Measurements from ENCODE around the gene MATK. TPM values are rescaled to one million over a fixed set of nuclear protein-coding genes. Genes with fewer than 3 reads are reported as not detected.

MATK gene
- total RNA-seq, 2 donors from 2014 or later: 0.78 TPM; not detected in 1

DNA sequence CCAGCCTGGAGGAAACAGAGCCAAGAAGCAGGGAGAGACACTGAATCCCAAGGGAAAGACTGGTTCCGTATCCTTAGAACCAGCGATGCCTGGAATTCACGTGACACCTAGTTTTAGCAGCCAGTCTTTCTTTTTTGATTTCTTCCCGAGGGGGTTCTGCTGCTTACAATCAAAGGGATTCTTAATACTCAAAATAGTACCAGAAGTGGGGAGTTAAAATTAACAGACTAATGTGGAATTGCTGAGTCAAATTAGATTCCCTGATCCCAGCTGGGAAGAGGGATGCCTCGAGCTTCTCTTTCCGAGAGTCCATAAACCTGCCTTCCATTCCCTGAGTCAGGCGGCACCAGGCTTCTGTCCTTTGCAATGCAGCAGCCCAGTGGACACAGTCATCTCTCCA, 4.8 kb upstream of the MATK start:
- WGBS, 2 donors: 71 to 78% methylated on average over 7 of the region's 7 CpGs
- Histone ChIP-seq H3K36me3 (replicated peaks in 1 of 2; ENCODE audit: insufficient read depth in 1 of 2, low read depth in 2 of 2) (no peaks in the 10 kb centered on the region), H3K4me1 (peaks cover 2% of the 10 kb centered on the region), H3K27me3 (no peaks in the 10 kb centered on the region), H3K9me3 (no peaks in the 10 kb centered on the region), H3K4me3 (no peak overlapping the region), H3K27ac (no peak overlapping the region)
- DNase-seq: no peak
- intact Hi-C loops (cut with DNase I): no loop called here
- ATAC-seq: no peak
- TF ChIP-seq CTCF (IDR thresholded peaks at IDR 0.05) (no peak), POLR2A (IDR thresholded peaks at IDR 0.05) (no peak)

- intact Hi-C loops (cut with DNase I): no loop called here
- ATAC-seq: no peak
These were observed 4.1 kb upstream of the MATK start for GRCh38 chr19:3790209-3790734.

DNA sequence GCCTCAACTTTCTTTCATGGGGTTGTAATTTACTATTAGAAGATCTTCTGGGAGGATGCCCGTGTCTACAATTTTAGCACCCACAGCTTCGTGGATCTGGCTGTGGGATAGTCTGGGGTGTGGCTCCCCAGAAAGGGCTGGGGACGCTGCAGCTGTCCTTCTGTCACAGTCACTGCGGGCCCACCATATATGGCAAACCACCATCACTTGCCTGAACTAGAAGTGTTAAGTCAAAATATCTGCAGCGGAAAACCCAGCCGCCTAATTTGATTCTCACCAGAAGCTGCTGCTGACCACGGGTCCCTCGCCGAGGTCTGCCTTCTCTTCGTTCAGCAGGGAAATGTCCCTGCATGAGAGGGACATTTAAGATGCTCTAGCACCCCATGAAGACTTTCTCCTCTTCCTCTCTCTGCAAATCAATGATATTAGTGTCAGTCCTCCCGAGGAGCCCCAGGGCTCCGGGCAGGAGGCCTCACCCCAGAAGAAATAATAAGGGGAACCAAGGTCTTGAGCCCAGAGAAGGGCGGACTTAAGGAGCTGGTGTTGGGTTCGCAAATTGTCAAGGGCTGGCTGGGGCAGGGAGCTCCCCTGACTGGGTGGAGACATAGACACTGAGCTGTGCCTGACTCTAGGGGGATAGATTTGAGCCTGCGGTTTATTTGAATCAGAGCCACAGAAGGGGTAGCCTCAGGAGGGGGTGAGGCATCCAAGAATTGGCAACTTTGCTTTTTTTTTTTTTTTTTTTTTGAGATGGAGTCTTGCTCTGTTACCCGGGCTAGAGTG, 3.0 kb upstream of the MATK start:
- Histone ChIP-seq H3K27ac (no peak overlapping the region), H3K27me3 (no peaks in the 10 kb centered on the region), H3K4me1 (peaks cover 5% of the 10 kb centered on the region), H3K4me3 (no peak overlapping the region), H3K9me3 (no peaks in the 10 kb centered on the region), H3K36me3 (replicated peaks in 1 of 2; ENCODE audit: insufficient read depth in 1 of 2, low read depth in 2 of 2) (no peaks in the 10 kb centered on the region)
- intact Hi-C loops (cut with DNase I): no loop called here
- 46 to 47% methylated on average over 12 to 15 of the region's 16 CpGs for WGBS, 2 donors
- no peak for ATAC-seq
- DNase-seq: no peak
- TF ChIP-seq CTCF (IDR thresholded peaks at IDR 0.05) (no peak), POLR2A (IDR thresholded peaks at IDR 0.05) (no peak)

More at GRCh38 chr19:3790209-3790734, 4.1 kb upstream of the MATK start:
- Histone ChIP-seq H3K4me1 (peaks cover 5% of the 10 kb centered on the region), H3K27me3 (no peaks in the 10 kb centered on the region), H3K4me3 (no peak overlapping the region), H3K27ac (no peak overlapping the region), H3K36me3 (replicated peaks in 1 of 2; ENCODE audit: insufficient read depth in 1 of 2, low read depth in 2 of 2) (no peaks in the 10 kb centered on the region), H3K9me3 (no peaks in the 10 kb centered on the region)
- TF ChIP-seq CTCF (IDR thresholded peaks at IDR 0.05): no peak
- no peak for TF ChIP-seq POLR2A (IDR thresholded peaks at IDR 0.05)
- DNase-seq: no peak
- WGBS, 2 donors: 53 to 66% methylated on average over 5 to 6 of the region's 6 CpGs

DNA sequence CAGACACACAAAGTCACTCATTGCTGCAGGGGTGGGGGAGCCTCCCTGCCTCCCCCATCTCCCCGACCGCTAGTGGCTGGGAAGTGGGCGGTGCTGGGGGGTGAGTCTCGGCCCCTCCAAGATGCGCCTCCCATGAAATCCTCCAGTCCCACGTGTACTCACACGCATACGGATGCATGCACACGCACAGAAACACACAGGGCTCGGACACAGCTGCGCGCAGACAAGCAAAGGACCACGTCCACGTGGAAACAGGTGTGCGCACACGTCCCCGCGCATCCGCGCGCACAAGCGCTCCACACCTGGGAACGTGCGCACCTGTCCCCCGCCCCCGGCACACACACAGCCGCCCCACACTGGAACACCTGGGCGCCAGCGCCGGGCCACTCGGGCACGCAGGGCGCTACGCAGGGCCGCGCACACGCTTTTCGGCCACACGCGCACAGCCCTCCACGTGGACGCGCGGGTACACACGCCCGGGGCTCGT, 687 bp downstream of the MATK start:
- Histone ChIP-seq H3K4me3 (no peak overlapping the region), H3K27me3 (no peaks in the 10 kb centered on the region), H3K9me3 (peaks cover 0 to 23% (median 6%) of the 10 kb centered on the region in 3 donors), H3K36me3 (replicated peaks in 1 of 2; ENCODE audit: insufficient read depth in 1 of 2, low read depth in 2 of 2) (no peaks in the 10 kb centered on the region), H3K4me1 (peaks cover 5% of the 10 kb centered on the region), H3K27ac (no peak overlapping the region)
- TF ChIP-seq POLR2A (IDR thresholded peaks at IDR 0.05): no peak
- TF ChIP-seq CTCF (IDR thresholded peaks at IDR 0.05): no peak
- no peak for DNase-seq
- intact Hi-C loops (cut with DNase I): no loop called here
- WGBS, 2 donors: 0% methylated on average over 33 of the region's 47 CpGs; no CpG with 5 or more reads in 1 of the 2 donors
- ATAC-seq: no peak

Data from body of pancreas (tissue), 4 donors.